GM12878 (cell line): Measurements from ENCODE around the gene HNF4A. TPM values are rescaled to one million over a fixed set of nuclear protein-coding genes. Genes with fewer than 3 reads are reported as not detected.

ENCODE experiments used
- ATAC-seq: fragments of 200-7000 bp; cut with Tn5 transposase; 3 replicates; pipeline ENCODE4 v1.9.1; 2020; ENCODE audit warnings: mild to moderate bottlenecking, moderate library complexity
- BruUV-seq: library from RNA; stranded (reverse); fragments of 400-500 nt; replicated peaks from 2 replicates; lab custom pipeline; 2021; lab: Mats Ljungman, UMichigan
- CTCF ChIA-PET: fragments of 300-600 bp; sonication (Branson Sonifier 250); formaldehyde crosslinking; extraction: SDS; loops from one replicate; lab custom pipeline; 2021; ENCODE audit warnings: inconsistent platforms; lab: Yijun Ruan, JAX
- POLR2A ChIA-PET: fragments of 350-600 bp; formaldehyde crosslinking; extraction: SDS; loops from one replicate; lab custom pipeline; 2021; ENCODE audit warnings: inconsistent platforms; lab: Charles Lee
- RAD21 ChIA-PET: fragments of 300-600 bp; sonication (Branson Sonifier 250); formaldehyde crosslinking; loops from one replicate; lab custom pipeline; 2023; ENCODE audit warnings: antibody characterized with exemption; ENCODE audit not compliant: unreplicated experiment; lab: Charles Lee
- SMC1A ChIA-PET: fragments of 300-600 bp; sonication (Branson Sonifier 250); formaldehyde crosslinking; loops from one replicate; lab custom pipeline; 2023; ENCODE audit not compliant: unreplicated experiment, uncharacterized antibody; lab: Charles Lee
- DNase-seq: peaks from one replicate; pipeline ENCODE4 v3.0.0-alpha.2; 2011; ENCODE audit warnings: low read depth, low spot score
- FAIRE-seq: peaks from 3 replicates; lab custom pipeline; 2011; peaks lifted over from hg19 to GRCh38; lab: Jason Lieb, UNC
- H2AFZ ChIP-seq: 2 replicates; pipeline ENCODE4 v1.6.0; 2011; ENCODE audit warnings: low read depth, low read length, control low read depth; ENCODE audit not compliant: control insufficient read depth
- H3K27ac ChIP-seq: 2 replicates; pipeline ENCODE4 v1.5.1; 2011; ENCODE audit warnings: control low read depth; ENCODE audit not compliant: control insufficient read depth, insufficient read depth
- H3K27me3 ChIP-seq, 2 experiments: replicated peaks in 1 of 2; 2 replicates each; pipeline versions ENCODE4 v1.6.0 to v1.6.1; 2011; ENCODE audit warnings: low read length in 1 of 2; ENCODE audit not compliant: control insufficient read depth in 2 of 2, insufficient read depth in 2 of 2
- H3K36me3 ChIP-seq, 2 experiments: 2 replicates each; pipeline ENCODE4 v1.5.1; 2011; ENCODE audit warnings: low read length in 1 of 2; ENCODE audit not compliant: control insufficient read depth in 2 of 2, insufficient read depth in 2 of 2
- H3K4me1 ChIP-seq: 2 replicates; pipeline ENCODE4 v1.6.1; 2011; ENCODE audit warnings: mild to moderate bottlenecking, low read length, moderate library complexity, mixed read lengths; ENCODE audit not compliant: control insufficient read depth, insufficient read depth
- H3K4me2 ChIP-seq: 2 replicates; pipeline ENCODE4 v1.6.0; 2011; ENCODE audit warnings: control low read depth; ENCODE audit not compliant: control insufficient read depth, insufficient read depth
- H3K4me3 ChIP-seq: fragments of 200-600 bp; sonication (generic); 2 replicates; pipeline ENCODE4 v1.5.1; 2016
- H3K79me2 ChIP-seq: 2 replicates; pipeline ENCODE4 v1.6.0; 2011; ENCODE audit warnings: low read length; ENCODE audit not compliant: control insufficient read depth, insufficient read depth
- H3K9ac ChIP-seq: 2 replicates; pipeline ENCODE4 v1.8.0; 2011; ENCODE audit warnings: low read length, control low read depth, mixed read lengths; ENCODE audit not compliant: control insufficient read depth, insufficient read depth
- H3K9me3 ChIP-seq: replicated peaks from 3 replicates; pipeline ENCODE4 v1.5.1; 2011; ENCODE audit warnings: mild to moderate bottlenecking, low read length; ENCODE audit not compliant: control insufficient read depth, insufficient read depth
- H4K20me1 ChIP-seq: 2 replicates; pipeline ENCODE4 v1.6.0; 2011; ENCODE audit not compliant: control insufficient read depth, insufficient read depth
- BCL11A ChIP-seq: IDR thresholded peaks from 2 replicates; pipeline ENCODE4 v1.6.1; 2011; ENCODE audit warnings: low read depth, low read length
- CBX3 ChIP-seq: fragments of 200-600 bp; sonication (generic); IDR thresholded peaks from 2 replicates; pipeline ENCODE4 v1.6.1; 2016; ENCODE audit warnings: low read depth, borderline replicate concordance
- FOXK2 ChIP-seq: fragments of 450-650 bp; IDR thresholded peaks from 2 replicates; pipeline ENCODE4 v1.6.1; 2017; ENCODE audit warnings: mild to moderate bottlenecking, moderate library complexity
- PKNOX1 ChIP-seq: fragments of 450-650 bp; IDR thresholded peaks from 2 replicates; pipeline ENCODE4 v1.6.1; 2016; ENCODE audit warnings: mild to moderate bottlenecking
- POU2F2 ChIP-seq: IDR thresholded peaks from 3 replicates; pipeline ENCODE4 v1.6.1; 2011; ENCODE audit warnings: low read depth, mild to moderate bottlenecking, low read length, borderline replicate concordance
- RELA ChIP-seq: fragments of 450-650 bp; IDR thresholded peaks from 2 replicates; pipeline ENCODE4 v1.8.0; 2014; ENCODE audit warnings: borderline replicate concordance; ENCODE audit not compliant: partially characterized antibody
- TAF1 ChIP-seq: IDR thresholded peaks from 2 replicates; pipeline ENCODE4 v1.6.1; 2011; ENCODE audit warnings: mild to moderate bottlenecking, low read depth, low read length, borderline replicate concordance
- TCF12 ChIP-seq: IDR thresholded peaks from 2 replicates; pipeline ENCODE4 v1.6.1; 2011; ENCODE audit warnings: low read depth, mild to moderate bottlenecking, low read length
- YY1 ChIP-seq: IDR thresholded peaks from 2 replicates; pipeline ENCODE4 v1.6.1; 2011; ENCODE audit warnings: low read depth, mild to moderate bottlenecking, low read length
- WGBS: methylation state at CpG from one replicate; pipeline ENCODE4 v1.1.6; 2016; ENCODE audit warnings: low lambda C conversion rate; ENCODE audit not compliant: insufficient replicate concordance, insufficient coverage; ENCODE audit errors: missing lambda C conversion rate; 5-methylcytosine and 5-hydroxymethylcytosine counted together
- in situ Hi-C: fragments of 300-500 bp; cut with MboI; formaldehyde crosslinking; loops from 9 replicates; pipeline ENCODE4 v1.14.3; 2018; ENCODE audit warnings: mixed read lengths
- intact Hi-C: fragments of 100-400 bp; cut with micrococcal nuclease; formaldehyde crosslinking; loops from one replicate; pipeline ENCODE4 v1.14.2; 2022; ENCODE audit not compliant: unreplicated experiment
- polyA plus RNA-seq, 11 experiments: library from polyadenylated mRNA; depleted of rRNA in 4 of 11; unstranded in 6 of 11; stranded (reverse) in 5 of 11; fragments of >200 nt; fragmentation: Nextera tagmentation in 4 of 11; fragmentation: Illumina TruSeq in 1 of 11; extraction: Ambion mirVana in 4 of 11; extraction: Trizol in 1 of 11; gene quantifications; 1 replicate in 1 of 11; 2 replicates in 10 of 11; pipeline versions ENCODE4 v1.2.1 to v1.2.3, GENCODE V29; 2011 to 2016; ENCODE audit warnings: inconsistent platforms in 2 of 11, missing spikeins in 2 of 11, low read depth in 1 of 11
- total RNA-seq, 4 experiments: library from RNA; depleted of rRNA in 3 of 4; stranded (reverse); fragments of >200 nt in 3 of 4; fragmentation: Illumina TruSeq in 1 of 4; extraction: Trizol in 1 of 4; gene quantifications; 2 replicates each; pipeline versions ENCODE4 v1.2.1 to v1.2.3, GENCODE V29; 2013 to 2021
- TF ChIP-seq, protein P1 (sequence below): IDR thresholded peaks from 2 replicates; pipeline ENCODE4 v1.6.1; 2011; ENCODE audit warnings: borderline replicate concordance, low read depth, mild to moderate bottlenecking, moderate library complexity, low read length; ENCODE audit not compliant: insufficient read depth, poor library complexity, severe bottlenecking
- TF ChIP-seq, protein P2 (sequence below): fragments of 450-650 bp; IDR thresholded peaks from 2 replicates; pipeline ENCODE4 v1.6.1; 2016; ENCODE audit warnings: mild to moderate bottlenecking

HNF4A gene
- total and polyA plus RNA-seq, 10 of the 15 experiments (the other 5 are each of a cell fraction or from before 2014, with no cell fraction given): 0.21 TPM; not detected in 9

DNA sequence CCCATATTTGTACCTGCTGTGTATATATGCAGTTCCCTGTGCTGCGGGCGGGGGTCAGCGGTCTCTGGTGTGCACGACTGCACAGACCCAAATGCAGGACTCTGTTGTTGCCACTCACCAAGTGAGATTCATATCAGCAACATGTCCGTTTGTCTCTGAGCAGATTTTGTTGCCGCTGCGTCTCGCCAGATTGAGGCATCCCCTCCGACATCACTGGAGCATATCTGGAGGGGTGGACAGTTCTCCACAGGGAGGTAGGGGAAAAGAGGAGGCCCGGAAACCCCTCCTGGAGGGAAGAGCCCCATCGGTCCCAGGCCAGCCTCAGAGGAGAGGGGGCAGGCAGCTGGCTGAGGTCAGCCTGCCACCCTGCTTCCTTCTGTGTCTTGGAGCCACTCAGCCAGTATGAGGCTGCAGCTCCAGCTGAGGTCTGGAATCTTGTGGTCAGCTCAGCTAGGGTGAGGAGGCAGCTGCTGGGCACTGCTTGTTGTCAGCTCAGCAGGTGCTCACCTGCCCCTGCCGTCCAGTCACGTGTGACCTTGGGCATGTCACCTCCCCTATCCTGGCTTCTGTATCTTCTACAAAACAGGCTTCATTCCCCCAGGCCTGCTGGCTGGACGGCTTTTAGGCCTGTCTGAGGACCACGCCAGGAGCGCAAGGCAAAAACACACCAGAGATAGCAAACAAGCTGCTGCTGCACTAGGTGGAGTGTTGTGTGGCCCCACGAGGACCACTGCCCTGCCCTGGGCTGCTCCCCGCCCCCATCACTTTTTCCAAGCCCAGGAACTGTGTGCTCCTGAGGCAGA is 47.1 kb downstream of the HNF4A start:
- no peaks in the 10 kb centered on the region for H3K36me3 ChIP-seq
- no peak overlapping the region for H3K27ac ChIP-seq
- POLR2A ChIA-PET: no interaction called here
- H3K9me3 ChIP-seq: no peaks in the 10 kb centered on the region
- no peak overlapping the region for H3K4me2 ChIP-seq
- H4K20me1 ChIP-seq: no peaks in the 10 kb centered on the region
- RAD21 ChIA-PET: no interaction called here
- no peaks in the 10 kb centered on the region for H3K79me2 ChIP-seq
- BruUV-seq: no TSS peak
- TF ChIP-seq YY1: no peak
- TF ChIP-seq TAF1: no peak
- TF ChIP-seq POU2F2: no peak
- TF ChIP-seq, protein P1, sequence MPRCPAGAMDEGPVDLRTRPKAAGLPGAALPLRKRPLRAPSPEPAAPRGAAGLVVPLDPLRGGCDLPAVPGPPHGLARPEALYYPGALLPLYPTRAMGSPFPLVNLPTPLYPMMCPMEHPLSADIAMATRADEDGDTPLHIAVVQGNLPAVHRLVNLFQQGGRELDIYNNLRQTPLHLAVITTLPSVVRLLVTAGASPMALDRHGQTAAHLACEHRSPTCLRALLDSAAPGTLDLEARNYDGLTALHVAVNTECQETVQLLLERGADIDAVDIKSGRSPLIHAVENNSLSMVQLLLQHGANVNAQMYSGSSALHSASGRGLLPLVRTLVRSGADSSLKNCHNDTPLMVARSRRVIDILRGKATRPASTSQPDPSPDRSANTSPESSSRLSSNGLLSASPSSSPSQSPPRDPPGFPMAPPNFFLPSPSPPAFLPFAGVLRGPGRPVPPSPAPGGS: no peak
- TF ChIP-seq BCL11A: no peak
- TF ChIP-seq TCF12: no peak
- TF ChIP-seq FOXK2: no peak
- TF ChIP-seq, protein P2, sequence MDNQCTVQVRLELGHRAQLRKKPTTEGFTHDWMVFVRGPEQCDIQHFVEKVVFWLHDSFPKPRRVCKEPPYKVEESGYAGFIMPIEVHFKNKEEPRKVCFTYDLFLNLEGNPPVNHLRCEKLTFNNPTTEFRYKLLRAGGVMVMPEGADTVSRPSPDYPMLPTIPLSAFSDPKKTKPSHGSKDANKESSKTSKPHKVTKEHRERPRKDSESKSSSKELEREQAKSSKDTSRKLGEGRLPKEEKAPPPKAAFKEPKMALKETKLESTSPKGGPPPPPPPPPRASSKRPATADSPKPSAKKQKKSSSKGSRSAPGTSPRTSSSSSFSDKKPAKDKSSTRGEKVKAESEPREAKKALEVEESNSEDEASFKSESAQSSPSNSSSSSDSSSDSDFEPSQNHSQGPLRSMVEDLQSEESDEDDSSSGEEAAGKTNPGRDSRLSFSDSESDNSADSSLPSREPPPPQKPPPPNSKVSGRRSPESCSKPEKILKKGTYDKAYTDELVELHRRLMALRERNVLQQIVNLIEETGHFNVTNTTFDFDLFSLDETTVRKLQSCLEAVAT: no peak
- no peak for TF ChIP-seq PKNOX1
- TF ChIP-seq CBX3: no peak
- TF ChIP-seq RELA: no peak
- WGBS: 42% methylated on average over 17 of the region's 18 CpGs
- SMC1A ChIA-PET: no interaction called here
- in situ Hi-C loops (no loop called here), intact Hi-C loops (no loop called here)
- ATAC-seq: no peak
- CTCF ChIA-PET: no interaction called here
- H3K4me3 ChIP-seq: no peak overlapping the region
- DNase-seq: no peak
- FAIRE-seq: no peak
- H3K4me1 ChIP-seq: no peaks in the 10 kb centered on the region
- no peak overlapping the region for H3K9ac ChIP-seq
- no peak overlapping the region for H2AFZ ChIP-seq
- H3K27me3 ChIP-seq: peaks cover 0 to 1% of the 10 kb centered on the region in 2 experiments; a peak in 2 of 4 replicates
